OCI-LY3 (cell line): Measurements from ENCODE around the gene LUZP1.

Experiments
- H2AFZ ChIP-seq: fragments of 200-600, 300-600 bp; shearing (Covaris generic); 2 replicates; pipeline ENCODE4 v1.6.0; 2014; ENCODE audit warnings: antibody characterized with exemption, low read depth, low read length
- H3K27ac ChIP-seq: fragments of 200-600, 300-600 bp; sonication (generic); 2 replicates; pipeline ENCODE4 v1.5.1; 2014; ENCODE audit warnings: mild to moderate bottlenecking, low read length, moderate library complexity, mixed read lengths
- H3K27me3 ChIP-seq: fragments of 200-600, 300-600 bp; sonication (generic); 2 replicates; pipeline ENCODE4 v1.6.1; 2014; ENCODE audit warnings: low read depth, low read length, mixed read lengths
- H3K36me3 ChIP-seq: fragments of 200-600, 300-600 bp; sonication (generic); replicated peaks from 2 replicates; pipeline ENCODE3; 2014; ENCODE audit warnings: low read depth, low read length, mixed read lengths
- H3K4me1 ChIP-seq: fragments of 300-600, 200-600 bp; sonication (generic); 2 replicates; pipeline ENCODE4 v1.6.1; 2014; ENCODE audit warnings: low read length, mixed read lengths
- H3K4me2 ChIP-seq: fragments of 200-600, 300-600 bp; sonication (generic); 2 replicates; pipeline ENCODE4 v1.6.1; 2014; ENCODE audit warnings: low read length, mixed read lengths
- H3K4me3 ChIP-seq: fragments of 300-600, 200-600 bp; sonication (generic); 2 replicates; pipeline ENCODE4 v1.5.1; 2014; ENCODE audit warnings: antibody characterized with exemption, mild to moderate bottlenecking, low read length, moderate library complexity
- H3K79me2 ChIP-seq: fragments of 300-600, 200-600 bp; shearing (Covaris generic); 2 replicates; pipeline ENCODE4 v1.6.1; 2014; ENCODE audit warnings: mild to moderate bottlenecking, low read length, mixed read lengths
- H3K9ac ChIP-seq: fragments of 300-600, 200-600 bp; shearing (Covaris generic); 2 replicates; pipeline ENCODE4 v1.6.0; 2014; ENCODE audit warnings: mild to moderate bottlenecking, low read length, moderate library complexity
- H3K9me3 ChIP-seq: fragments of 200-600, 300-600 bp; shearing (Covaris generic); 2 replicates; pipeline ENCODE4 v1.6.1; 2014; ENCODE audit warnings: low read length, mixed read lengths; ENCODE audit not compliant: insufficient read depth
- H4K20me1 ChIP-seq: fragments of 200-600, 300-600 bp; sonication (generic); 2 replicates; pipeline ENCODE4 v1.6.1; 2016; ENCODE audit warnings: low read length, mixed read lengths; ENCODE audit not compliant: insufficient read depth
- CTCF ChIP-seq: fragments of 200-600, 300-600 bp; sonication (generic); IDR thresholded peaks from 2 replicates; pipeline ENCODE4 v1.5.1; 2014; ENCODE audit warnings: antibody characterized with exemption, low read length, low read depth
- EZH2phosphoT487 ChIP-seq: fragments of 200-600 bp; shearing (Covaris generic); IDR thresholded peaks from 2 replicates; pipeline ENCODE4 v1.6.1; 2018; ENCODE audit warnings: antibody characterized with exemption, mixed run types, low read depth

The LUZP1 gene

GRCh38 chr1:23120383-23120782 is 48.3 kb downstream of the LUZP1 start:
- Histone ChIP-seq H3K27me3 (no peaks in the 10 kb centered on the region), H3K4me3 (no peak overlapping the region), H3K27ac (no peak overlapping the region), H2AFZ (no peak overlapping the region), H3K79me2 (peaks cover 4% of the 10 kb centered on the region; the same call in 1 of the 2 replicates), H3K9ac (no peak overlapping the region), H3K4me2 (no peak overlapping the region), H4K20me1 (no peaks in the 10 kb centered on the region), H3K36me3 (no peaks in the 10 kb centered on the region), H3K9me3 (no peaks in the 10 kb centered on the region), H3K4me1 (peaks cover 14% of the 10 kb centered on the region)
- TF ChIP-seq CTCF (no peak), EZH2phosphoT487 (no peak)

GRCh38 chr1:23118957-23119792 is 49.5 kb downstream of the LUZP1 start:
- Histone ChIP-seq H3K4me1 (peaks cover 10% of the 10 kb centered on the region), H3K79me2 (peaks cover 4% of the 10 kb centered on the region; the same call in 1 of the 2 replicates), H3K4me2 (no peak overlapping the region), H3K27ac (no peak overlapping the region), H2AFZ (no peak overlapping the region), H3K9me3 (no peaks in the 10 kb centered on the region), H3K9ac (no peak overlapping the region), H3K36me3 (no peaks in the 10 kb centered on the region), H4K20me1 (peaks cover 3% of the 10 kb centered on the region; the same call in 1 of the 2 replicates), H3K4me3 (no peak overlapping the region), H3K27me3 (no peaks in the 10 kb centered on the region)
- TF ChIP-seq CTCF (no peak), EZH2phosphoT487 (no peak)

GRCh38 chr1:23118407-23118806 is 50.2 kb downstream of the LUZP1 start:
- no peak overlapping the region for H3K4me3 ChIP-seq
- H3K27ac ChIP-seq: no peak overlapping the region
- peaks cover 10% of the 10 kb centered on the region for H3K4me1 ChIP-seq
- no peak for TF ChIP-seq EZH2phosphoT487
- TF ChIP-seq CTCF: no peak
- H3K9me3 ChIP-seq: no peaks in the 10 kb centered on the region
- H3K27me3 ChIP-seq: no peaks in the 10 kb centered on the region
- no peak overlapping the region for H2AFZ ChIP-seq
- H3K79me2 ChIP-seq: peaks cover 4% of the 10 kb centered on the region; the same call in 1 of the 2 replicates
- H3K36me3 ChIP-seq: no peaks in the 10 kb centered on the region
- H3K4me2 ChIP-seq: no peak overlapping the region
- no peak overlapping the region for H3K9ac ChIP-seq
- peaks cover 3% of the 10 kb centered on the region; the same call in 1 of the 2 replicates for H4K20me1 ChIP-seq

GRCh38 chr1:23116921-23117699 is 51.5 kb downstream of the LUZP1 start:
- peaks cover 1% of the 10 kb centered on the region; the same call in 1 of the 2 replicates for H3K79me2 ChIP-seq

More at GRCh38 chr1:23116921-23117699, 51.5 kb downstream of the LUZP1 start:
- Histone ChIP-seq H3K9ac (no peak overlapping the region), H3K9me3 (no peaks in the 10 kb centered on the region), H3K27ac (no peak overlapping the region), H4K20me1 (peaks cover 3% of the 10 kb centered on the region; the same call in 1 of the 2 replicates), H3K27me3 (no peaks in the 10 kb centered on the region), H3K4me3 (no peak overlapping the region), H3K4me2 (no peak overlapping the region), H3K36me3 (no peaks in the 10 kb centered on the region), H2AFZ (no peak overlapping the region), H3K4me1 (peaks cover 10% of the 10 kb centered on the region)
- no peak for TF ChIP-seq CTCF
- no peak for TF ChIP-seq EZH2phosphoT487
